ENCODE data around the gene ULK2.

ULK2 gene

GRCh38 chr17:19800571-19800970, 67.2 kb downstream of the ULK2 start:
- Histone ChIP-seq H3K4me2 (ENCODE audit: low read depth, low read length, poor library complexity, severe bottlenecking) (no peak overlapping the region), H3K9me2 (replicated peaks; ENCODE audit: low read depth, low read length) (no peaks in the 10 kb centered on the region), H3K36me3 (ENCODE audit: insufficient read depth, low read length) (no peaks in the 10 kb centered on the region), H3K27me3 (ENCODE audit: insufficient read depth, low read length, poor library complexity, severe bottlenecking) (no peaks in the 10 kb centered on the region), H3K4me3 (ENCODE audit: low read length, poor library complexity, severe bottlenecking) (no peak overlapping the region), H3K79me2 (ENCODE audit: insufficient read depth, low read length) (no peaks in the 10 kb centered on the region), H4K20me1 (ENCODE audit: insufficient read depth, low read length, poor library complexity, severe bottlenecking) (no peaks in the 10 kb centered on the region), H3K9me3 (ENCODE audit: insufficient read depth, low read depth, low read length) (peaks cover 11% of the 10 kb centered on the region), H3F3A (ENCODE audit: low read depth) (no peaks in the 10 kb centered on the region), H2AFZ (ENCODE audit: low read length) (peak overlapping the region; percentile 63), H3K4me1 (ENCODE audit: insufficient read depth, low read length, poor library complexity, severe bottlenecking) (no peaks in the 10 kb centered on the region), H3K9ac (ENCODE audit: low read depth, low read length, poor library complexity, severe bottlenecking) (no peak overlapping the region)
- TF ChIP-seq EZH2phosphoT487 (IDR thresholded peaks at IDR 0.05; ENCODE audit: borderline replicate concordance) (no peak), CTCF (conservative IDR thresholded peaks at IDR 0.05; ENCODE audit: low read length) (peak; percentile 36)

- no peaks in the 10 kb centered on the region for H3K79me2 ChIP-seq (ENCODE audit: insufficient read depth, low read length)
- no peaks in the 10 kb centered on the region for H4K20me1 ChIP-seq (ENCODE audit: insufficient read depth, low read length, poor library complexity, severe bottlenecking)
- no peak overlapping the region for H3K4me2 ChIP-seq (ENCODE audit: low read depth, low read length, poor library complexity, severe bottlenecking)
- no peaks in the 10 kb centered on the region for H3F3A ChIP-seq (ENCODE audit: low read depth)
- peaks cover 13% of the 10 kb centered on the region for H3K9me3 ChIP-seq (ENCODE audit: insufficient read depth, low read depth, low read length)
- H3K27me3 ChIP-seq (ENCODE audit: insufficient read depth, low read length, poor library complexity, severe bottlenecking) = no peaks in the 10 kb centered on the region
- H3K36me3 ChIP-seq (ENCODE audit: insufficient read depth, low read length) = no peaks in the 10 kb centered on the region
- TF ChIP-seq EZH2phosphoT487 (IDR thresholded peaks at IDR 0.05; ENCODE audit: borderline replicate concordance) (no peak), CTCF (conservative IDR thresholded peaks at IDR 0.05; ENCODE audit: low read length) (no peak)
- H3K9me2 ChIP-seq (replicated peaks; ENCODE audit: low read depth, low read length) = no peaks in the 10 kb centered on the region
- no peaks in the 10 kb centered on the region for H3K4me1 ChIP-seq (ENCODE audit: insufficient read depth, low read length, poor library complexity, severe bottlenecking)
- H2AFZ ChIP-seq (ENCODE audit: low read length) = peak overlapping the region; percentile 63; the same call in 1 of the 2 replicates
- no peak overlapping the region for H3K9ac ChIP-seq (ENCODE audit: low read depth, low read length, poor library complexity, severe bottlenecking)
- H3K4me3 ChIP-seq (ENCODE audit: low read length, poor library complexity, severe bottlenecking) = no peak overlapping the region
These were observed 67.9 kb downstream of the ULK2 start for GRCh38 chr17:19799796-19800195.

GRCh38 chr17:19796457-19796856, 71.3 kb downstream of the ULK2 start:
- H3K9me2 ChIP-seq (replicated peaks; ENCODE audit: low read depth, low read length) = no peaks in the 10 kb centered on the region
- H3K79me2 ChIP-seq (ENCODE audit: insufficient read depth, low read length) = no peaks in the 10 kb centered on the region
- H3F3A ChIP-seq (ENCODE audit: low read depth) = no peaks in the 10 kb centered on the region
- no peaks in the 10 kb centered on the region for H4K20me1 ChIP-seq (ENCODE audit: insufficient read depth, low read length, poor library complexity, severe bottlenecking)
- no peaks in the 10 kb centered on the region for H3K4me1 ChIP-seq (ENCODE audit: insufficient read depth, low read length, poor library complexity, severe bottlenecking)
- no peak overlapping the region for H3K9ac ChIP-seq (ENCODE audit: low read depth, low read length, poor library complexity, severe bottlenecking)
- no peak overlapping the region for H2AFZ ChIP-seq (ENCODE audit: low read length)
- TF ChIP-seq CTCF (conservative IDR thresholded peaks at IDR 0.05; ENCODE audit: low read length) (no peak), EZH2phosphoT487 (IDR thresholded peaks at IDR 0.05; ENCODE audit: borderline replicate concordance) (no peak)
- no peaks in the 10 kb centered on the region for H3K27me3 ChIP-seq (ENCODE audit: insufficient read depth, low read length, poor library complexity, severe bottlenecking)
- no peaks in the 10 kb centered on the region for H3K36me3 ChIP-seq (ENCODE audit: insufficient read depth, low read length)
- peaks cover 13% of the 10 kb centered on the region for H3K9me3 ChIP-seq (ENCODE audit: insufficient read depth, low read depth, low read length)
- no peak overlapping the region for H3K4me2 ChIP-seq (ENCODE audit: low read depth, low read length, poor library complexity, severe bottlenecking)
- no peak overlapping the region for H3K4me3 ChIP-seq (ENCODE audit: low read length, poor library complexity, severe bottlenecking)

Data from Loucy (cell line).